ENCODE measurements around the gene HECW1.

DNA sequence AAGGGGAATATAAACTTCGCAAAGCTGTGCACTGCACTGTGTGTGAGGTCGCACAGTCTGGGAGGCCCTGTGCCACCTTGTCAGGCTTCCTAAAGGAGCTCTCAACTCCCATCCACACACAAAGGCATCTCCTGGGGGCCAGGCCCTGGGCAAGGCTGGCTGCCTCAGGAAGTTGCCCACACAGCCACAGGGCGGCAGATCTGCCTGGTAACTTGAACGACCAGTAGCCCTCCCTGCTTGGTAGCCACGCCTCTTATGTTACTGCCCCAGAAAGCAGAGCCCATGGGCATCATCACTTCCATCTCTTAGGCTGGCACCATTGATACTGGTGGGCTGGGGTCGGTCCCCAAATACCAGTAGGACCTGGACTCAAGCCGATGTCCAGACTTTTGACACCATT is 82.8 kb downstream of the HECW1 start:
- TF ChIP-seq POLR2A (IDR thresholded peaks at IDR 0.05): no peak
- TF ChIP-seq, protein P1, sequence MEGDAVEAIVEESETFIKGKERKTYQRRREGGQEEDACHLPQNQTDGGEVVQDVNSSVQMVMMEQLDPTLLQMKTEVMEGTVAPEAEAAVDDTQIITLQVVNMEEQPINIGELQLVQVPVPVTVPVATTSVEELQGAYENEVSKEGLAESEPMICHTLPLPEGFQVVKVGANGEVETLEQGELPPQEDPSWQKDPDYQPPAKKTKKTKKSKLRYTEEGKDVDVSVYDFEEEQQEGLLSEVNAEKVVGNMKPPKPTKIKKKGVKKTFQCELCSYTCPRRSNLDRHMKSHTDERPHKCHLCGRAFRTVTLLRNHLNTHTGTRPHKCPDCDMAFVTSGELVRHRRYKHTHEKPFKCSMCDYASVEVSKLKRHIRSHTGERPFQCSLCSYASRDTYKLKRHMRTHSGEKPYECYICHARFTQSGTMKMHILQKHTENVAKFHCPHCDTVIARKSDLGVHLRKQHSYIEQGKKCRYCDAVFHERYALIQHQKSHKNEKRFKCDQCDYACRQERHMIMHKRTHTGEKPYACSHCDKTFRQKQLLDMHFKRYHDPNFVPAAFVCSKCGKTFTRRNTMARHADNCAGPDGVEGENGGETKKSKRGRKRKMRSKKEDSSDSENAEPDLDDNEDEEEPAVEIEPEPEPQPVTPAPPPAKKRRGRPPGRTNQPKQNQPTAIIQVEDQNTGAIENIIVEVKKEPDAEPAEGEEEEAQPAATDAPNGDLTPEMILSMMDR (IDR thresholded peaks at IDR 0.05): no peak

Data from heart left ventricle (tissue), 13 donors.